Effector memory CD4-positive, alpha-beta T cell (primary cell): ENCODE measurements around the gene VDAC1.
A peak's percentile ranks its signal among the peaks of the same experiment; 100 is the strongest.

Experiments used
- DNase-seq, 3 donors: peaks; one replicate each; pipeline ENCODE4 v3.0.0-alpha.2; 2020
- H3K27ac ChIP-seq: 2 replicates; pipeline ENCODE4 v1.7.0; 2013; ENCODE audit warnings: mild to moderate bottlenecking, low read length, moderate library complexity; ENCODE audit not compliant: insufficient read depth, poor library complexity, severe bottlenecking
- H3K27me3 ChIP-seq: replicated peaks from 2 replicates; pipeline ENCODE4 v1.7.0; 2013; ENCODE audit warnings: mild to moderate bottlenecking, low read length; ENCODE audit not compliant: insufficient read depth, control insufficient read depth, poor library complexity, severe bottlenecking
- H3K36me3 ChIP-seq: 2 replicates; pipeline ENCODE4 v1.7.0; 2013; ENCODE audit warnings: mild to moderate bottlenecking, low read length, moderate library complexity; ENCODE audit not compliant: control insufficient read depth, insufficient read depth
- H3K4me1 ChIP-seq: 2 replicates; pipeline ENCODE4 v1.7.0; 2013; ENCODE audit warnings: low read length, mild to moderate bottlenecking; ENCODE audit not compliant: control insufficient read depth, insufficient read depth, poor library complexity, severe bottlenecking
- H3K4me3 ChIP-seq: 2 replicates; pipeline ENCODE4 v1.7.0; 2013; ENCODE audit warnings: low read length, low read depth, mild to moderate bottlenecking; ENCODE audit not compliant: insufficient read depth, poor library complexity, severe bottlenecking
- H3K9me3 ChIP-seq: 2 replicates; pipeline ENCODE4 v1.7.0; 2013; ENCODE audit warnings: mild to moderate bottlenecking, low read length, moderate library complexity; ENCODE audit not compliant: control insufficient read depth

Gene VDAC1

GRCh38 chr5:133969654-133970324, 35.0 kb downstream of the VDAC1 start:
- H3K4me3 ChIP-seq: no peak overlapping the region
- no peaks in the 10 kb centered on the region for H3K4me1 ChIP-seq
- H3K27me3 ChIP-seq: no peaks in the 10 kb centered on the region
- peaks cover 17% of the 10 kb centered on the region for H3K36me3 ChIP-seq
- H3K9me3 ChIP-seq: no peaks in the 10 kb centered on the region
- no peak overlapping the region for H3K27ac ChIP-seq
- no peak for DNase-seq

GRCh38 chr5:133968204-133968980, 36.4 kb downstream of the VDAC1 start, which contains the start of gene C5orf15:
TSS of gene C5orf15 (minus strand) at chr5:133968625. CDS start at chr5:133968584, 41 bp downstream.
- Histone ChIP-seq H3K4me1 (no peaks in the 10 kb centered on the region), H3K27ac (peak within 1 kb of the TSS; percentile 87), H3K9me3 (no peaks in the 10 kb centered on the region), H3K27me3 (no peaks in the 10 kb centered on the region), H3K4me3 (peak within 1 kb of the TSS; percentile 88), H3K36me3 (peaks cover 4% of the 10 kb centered on the region)
- peak; percentile 88 to 91 (median 89) for DNase-seq

GRCh38 chr5:133967698-133968203, 37.0 kb downstream of the VDAC1 start:
- no peaks in the 10 kb centered on the region for H3K4me1 ChIP-seq
- peak overlapping the region; percentile 87 for H3K27ac ChIP-seq
- peak in 1 of 3 donors; percentile 8 for DNase-seq

GRCh38 chr5:133967124-133967523, 37.7 kb downstream of the VDAC1 start:
- no peak overlapping the region for H3K27ac ChIP-seq

More at GRCh38 chr5:133967698-133968203, 37.0 kb downstream of the VDAC1 start:
- Histone ChIP-seq H3K4me3 (peak overlapping the region; percentile 88), H3K36me3 (peaks cover 4% of the 10 kb centered on the region), H3K27me3 (no peaks in the 10 kb centered on the region), H3K9me3 (no peaks in the 10 kb centered on the region)

GRCh38 chr5:133966090-133966489, 38.7 kb downstream of the VDAC1 start:
- Histone ChIP-seq H3K27ac (no peak overlapping the region), H3K4me3 (no peak overlapping the region), H3K27me3 (no peaks in the 10 kb centered on the region), H3K9me3 (no peaks in the 10 kb centered on the region), H3K4me1 (no peaks in the 10 kb centered on the region), H3K36me3 (no peaks in the 10 kb centered on the region)
- no peak for DNase-seq

More at GRCh38 chr5:133967124-133967523, 37.7 kb downstream of the VDAC1 start:
- Histone ChIP-seq H3K9me3 (no peaks in the 10 kb centered on the region), H3K27me3 (no peaks in the 10 kb centered on the region), H3K4me1 (no peaks in the 10 kb centered on the region), H3K4me3 (no peak overlapping the region), H3K36me3 (peaks cover 4% of the 10 kb centered on the region)
- DNase-seq: no peak

- Histone ChIP-seq H3K4me1 (no peaks in the 10 kb centered on the region), H3K27ac (no peak overlapping the region), H3K9me3 (no peaks in the 10 kb centered on the region), H3K4me3 (no peak overlapping the region), H3K27me3 (no peaks in the 10 kb centered on the region), H3K36me3 (peaks cover 8% of the 10 kb centered on the region)
- DNase-seq: no peak
Measured at GRCh38 chr5:133963493-133964128, 41.2 kb downstream of the VDAC1 start.

- H3K4me3 ChIP-seq: no peak overlapping the region
- H3K36me3 ChIP-seq: peaks cover 8% of the 10 kb centered on the region
- DNase-seq: no peak
- H3K9me3 ChIP-seq: no peaks in the 10 kb centered on the region
- H3K4me1 ChIP-seq: peaks cover under 1% of the 10 kb centered on the region
- no peaks in the 10 kb centered on the region for H3K27me3 ChIP-seq
- H3K27ac ChIP-seq: no peak overlapping the region
Measured at GRCh38 chr5:133962801-133963476, 41.8 kb downstream of the VDAC1 start.

GRCh38 chr5:133962131-133962530, 42.6 kb downstream of the VDAC1 start:
- peaks cover 4% of the 10 kb centered on the region for H3K4me1 ChIP-seq
- H3K27me3 ChIP-seq: no peaks in the 10 kb centered on the region
- DNase-seq: no peak
- H3K4me3 ChIP-seq: no peak overlapping the region
- peaks cover 8% of the 10 kb centered on the region for H3K36me3 ChIP-seq
- no peaks in the 10 kb centered on the region for H3K9me3 ChIP-seq
- H3K27ac ChIP-seq: no peak overlapping the region

GRCh38 chr5:133959643-133960042, 45.1 kb downstream of the VDAC1 start:
- DNase-seq: no peak
- Histone ChIP-seq H3K27me3 (no peaks in the 10 kb centered on the region), H3K4me3 (no peak overlapping the region), H3K4me1 (peaks cover 4% of the 10 kb centered on the region), H3K27ac (no peak overlapping the region), H3K9me3 (no peaks in the 10 kb centered on the region), H3K36me3 (peaks cover 16% of the 10 kb centered on the region)
